Neuronal stem cell (in vitro differentiated cells): ENCODE results near the gene KIT.

Experiments
- DNase-seq: peaks from one replicate; pipeline ENCODE4 v3.0.0-alpha.2; 2013; ENCODE audit warnings: low spot score
- H2AFZ ChIP-seq: one replicate; pipeline ENCODE4 v1.6.1; 2013; ENCODE audit warnings: mild to moderate bottlenecking, low read length, inconsistent platforms
- H2AK5ac ChIP-seq: 2 replicates; pipeline ENCODE4 v1.6.1; 2013; ENCODE audit warnings: low read depth, mild to moderate bottlenecking, inconsistent platforms, low read length, moderate library complexity, mixed read lengths
- H2BK120ac ChIP-seq: 2 replicates; pipeline ENCODE4 v1.6.1; 2013; ENCODE audit warnings: low read depth, mild to moderate bottlenecking, inconsistent platforms, low read length, moderate library complexity, mixed read lengths
- H2BK12ac ChIP-seq: one replicate; pipeline ENCODE4 v1.6.1; 2013; ENCODE audit warnings: low read length, inconsistent platforms
- H2BK15ac ChIP-seq: 2 replicates; pipeline ENCODE4 v1.6.1; 2013; ENCODE audit warnings: mild to moderate bottlenecking, low read length, inconsistent platforms, mixed read lengths
- H2BK5ac ChIP-seq: one replicate; pipeline ENCODE4 v1.6.1; 2013; ENCODE audit warnings: inconsistent platforms, mild to moderate bottlenecking, low read length, moderate library complexity
- H3K14ac ChIP-seq: one replicate; pipeline ENCODE4 v1.6.1; 2013; ENCODE audit warnings: low read length, inconsistent platforms
- H3K18ac ChIP-seq: 2 replicates; pipeline ENCODE4 v1.6.1; 2013; ENCODE audit warnings: low read length, inconsistent platforms
- H3K23ac ChIP-seq: 2 replicates; pipeline ENCODE4 v1.6.1; 2013; ENCODE audit warnings: low read depth, mild to moderate bottlenecking, mixed read lengths, low read length, inconsistent platforms; ENCODE audit not compliant: poor library complexity
- H3K27ac ChIP-seq: replicated peaks from 3 replicates; pipeline ENCODE4 v1.5.1; 2013; ENCODE audit warnings: low read length, inconsistent platforms
- H3K27me3 ChIP-seq, 3 experiments: 2 replicates each; pipeline ENCODE4 v1.6.1; 2013; ENCODE audit warnings: low read length in 3 of 3, mild to moderate bottlenecking in 2 of 3, inconsistent platforms in 1 of 3, low read depth in 1 of 3, mixed read lengths in 1 of 3, moderate library complexity in 1 of 3; ENCODE audit not compliant: control insufficient read depth in 3 of 3, insufficient read depth in 3 of 3
- H3K36me3 ChIP-seq, 2 donors: replicated peaks in 1 of 2; 2 replicates each; pipeline ENCODE4 v1.6.1; 2013; ENCODE audit warnings: low read length in 2 of 2; ENCODE audit not compliant: control insufficient read depth in 2 of 2, insufficient read depth in 2 of 2
- H3K4ac ChIP-seq: 2 replicates; pipeline ENCODE4 v1.6.1; 2013; ENCODE audit warnings: inconsistent platforms, mild to moderate bottlenecking, low read length, moderate library complexity
- H3K4me1 ChIP-seq, 2 donors: 1 replicate in 1 of 2; 2 replicates in 1 of 2; pipeline ENCODE4 v1.6.1; 2013; ENCODE audit warnings: low read length in 2 of 2, low read depth in 1 of 2; ENCODE audit not compliant: control insufficient read depth in 2 of 2, insufficient read depth in 1 of 2
- H3K4me2 ChIP-seq: one replicate; pipeline ENCODE4 v1.6.1; 2013; ENCODE audit warnings: mild to moderate bottlenecking, low read length, inconsistent platforms; ENCODE audit not compliant: insufficient read depth, poor library complexity, severe bottlenecking
- H3K4me3 ChIP-seq, 2 donors: 2 replicates each; pipeline ENCODE4 v1.5.1; 2013; ENCODE audit warnings: low read length in 2 of 2, mild to moderate bottlenecking in 2 of 2, inconsistent platforms in 1 of 2, moderate library complexity in 1 of 2
- H3K79me1 ChIP-seq: one replicate; pipeline ENCODE4 v1.6.1; 2013; ENCODE audit warnings: low read depth, mild to moderate bottlenecking, inconsistent platforms, low read length, moderate library complexity
- H3K9ac ChIP-seq: one replicate; pipeline ENCODE4 v1.6.1; 2013; ENCODE audit warnings: mild to moderate bottlenecking, low read depth, low read length, inconsistent platforms; ENCODE audit not compliant: poor library complexity
- H3K9me3 ChIP-seq, 2 donors: replicated peaks in 1 of 2; 2 replicates each; pipeline versions ENCODE3 to v1.6.1; 2013; ENCODE audit warnings: low read length in 2 of 2, mild to moderate bottlenecking in 2 of 2, inconsistent platforms in 1 of 2, low read depth in 1 of 2, mixed read lengths in 1 of 2, moderate library complexity in 1 of 2; ENCODE audit not compliant: control insufficient read depth in 2 of 2, insufficient read depth in 1 of 2
- H4K8ac ChIP-seq: one replicate; pipeline ENCODE4 v1.6.1; 2013; ENCODE audit warnings: low read depth, mild to moderate bottlenecking, inconsistent platforms, low read length, moderate library complexity
- H4K91ac ChIP-seq: one replicate; pipeline ENCODE4 v1.6.1; 2013; ENCODE audit warnings: low read length, low read depth, mild to moderate bottlenecking, inconsistent platforms; ENCODE audit not compliant: poor library complexity
- WGBS, 2 donors: extraction: QIAGEN DNeasy Blood & Tissue Kit; methylation state at CpG; one replicate each; pipeline ENCODE4 v1.1.7; 2013; ENCODE audit warnings: missing lambda C conversion rate in 2 of 2, mixed read lengths in 1 of 2; ENCODE audit not compliant: insufficient read length in 2 of 2, insufficient replicate concordance in 1 of 2; ENCODE audit errors: extremely low coverage in 2 of 2; 5-methylcytosine and 5-hydroxymethylcytosine counted together

The KIT gene

DNA sequence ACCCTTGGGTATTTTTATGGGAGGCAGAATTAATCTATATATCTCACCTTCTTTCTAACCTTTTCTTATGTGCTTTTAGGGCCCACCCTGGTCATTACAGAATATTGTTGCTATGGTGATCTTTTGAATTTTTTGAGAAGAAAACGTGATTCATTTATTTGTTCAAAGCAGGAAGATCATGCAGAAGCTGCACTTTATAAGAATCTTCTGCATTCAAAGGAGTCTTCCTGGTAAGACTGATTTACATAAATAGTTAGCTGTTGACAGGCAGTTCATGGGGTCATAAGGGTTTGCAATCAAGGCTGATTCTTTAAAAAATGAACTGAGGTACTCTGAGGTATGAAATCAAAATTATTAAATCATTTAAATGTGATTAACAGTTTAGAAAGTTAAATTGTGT, 71.5 kb downstream of the KIT start:
- H3K27me3 ChIP-seq: no peaks in the 10 kb centered on the region
- no peak overlapping the region for H3K18ac ChIP-seq
- no peak overlapping the region for H2BK5ac ChIP-seq
- H2BK120ac ChIP-seq: no peak overlapping the region
- H2BK15ac ChIP-seq: no peak overlapping the region
- no peak overlapping the region for H2BK12ac ChIP-seq
- H3K23ac ChIP-seq: no peak overlapping the region
- no peak overlapping the region for H3K27ac ChIP-seq
- no CpG with 5 or more reads among the region's 1 CpG for WGBS, 2 donors
- no peaks in the 10 kb centered on the region for H3K9me3 ChIP-seq
- no peak overlapping the region for H2AK5ac ChIP-seq
- H2AFZ ChIP-seq: no peak overlapping the region
- H3K4me1 ChIP-seq: peaks cover 0 to 3% of the 10 kb centered on the region in 2 donors
- no peak overlapping the region for H3K4me2 ChIP-seq
- H3K36me3 ChIP-seq: peaks cover 0 to 1% of the 10 kb centered on the region in 2 donors
- no peak overlapping the region for H4K91ac ChIP-seq
- no peak overlapping the region for H3K4me3 ChIP-seq
- H4K8ac ChIP-seq: no peak overlapping the region
- H3K9ac ChIP-seq: no peak overlapping the region
- no peak overlapping the region for H3K4ac ChIP-seq
- no peak overlapping the region for H3K14ac ChIP-seq
- H3K79me1 ChIP-seq: no peaks in the 10 kb centered on the region
- no peak for DNase-seq

DNA sequence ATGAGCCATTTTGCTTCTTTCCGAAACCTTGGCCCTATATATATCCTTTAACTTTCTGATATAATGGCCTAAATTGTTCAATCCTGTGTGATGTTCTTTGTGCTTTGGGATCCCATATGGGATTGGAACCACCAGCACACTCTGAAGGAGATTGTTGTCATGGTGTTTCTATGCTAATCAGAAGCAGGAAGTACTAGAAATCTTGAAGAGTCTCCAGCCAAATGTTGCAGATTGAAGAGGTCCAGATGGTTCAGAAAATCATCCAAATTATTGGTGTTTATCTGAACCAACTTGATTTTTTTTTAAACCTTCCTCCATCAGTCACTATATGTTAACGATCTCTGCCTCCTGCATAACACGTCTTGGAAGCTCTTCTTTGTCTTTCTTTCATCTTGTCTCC, 72.8 kb downstream of the KIT start:
- no CpG with 5 or more reads among the region's 3 CpGs for WGBS, 2 donors
- Histone ChIP-seq H2BK12ac (no peak overlapping the region), H4K8ac (no peak overlapping the region), H3K14ac (no peak overlapping the region), H2BK15ac (no peak overlapping the region), H3K9ac (no peak overlapping the region), H3K23ac (no peak overlapping the region), H3K4ac (no peak overlapping the region), H2BK120ac (no peak overlapping the region), H3K18ac (no peak overlapping the region), H2AFZ (no peak overlapping the region), H3K4me3 (no peak overlapping the region), H3K79me1 (no peaks in the 10 kb centered on the region), H3K9me3 (no peaks in the 10 kb centered on the region), H3K27me3 (no peaks in the 10 kb centered on the region), H2BK5ac (no peak overlapping the region), H2AK5ac (no peak overlapping the region), H4K91ac (no peak overlapping the region), H3K36me3 (peaks cover 0 to 1% of the 10 kb centered on the region in 2 donors), H3K27ac (no peak overlapping the region), H3K4me1 (peaks cover 0 to 3% of the 10 kb centered on the region in 2 donors), H3K4me2 (no peak overlapping the region)
- no peak for DNase-seq

DNA sequence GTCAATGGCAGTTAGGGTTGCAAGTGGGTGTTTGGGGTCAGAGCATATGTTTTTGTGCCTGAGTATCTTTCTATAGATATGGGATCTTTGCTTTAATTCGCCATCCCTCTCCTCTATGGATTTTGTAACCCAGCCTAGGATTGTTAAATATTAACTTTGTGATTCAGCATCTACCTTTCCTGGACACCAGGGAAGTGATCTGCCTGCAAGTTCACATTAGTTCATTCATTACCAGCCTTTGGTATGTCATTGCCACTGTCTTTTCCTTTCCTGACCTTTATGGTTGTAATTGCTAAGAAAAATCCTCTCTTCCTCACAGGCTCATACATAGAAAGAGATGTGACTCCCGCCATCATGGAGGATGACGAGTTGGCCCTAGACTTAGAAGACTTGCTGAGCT, 73.8 kb downstream of the KIT start:
- H3K9ac ChIP-seq: no peak overlapping the region
- H2AK5ac ChIP-seq: no peak overlapping the region
- H3K18ac ChIP-seq: no peak overlapping the region
- H2BK15ac ChIP-seq: no peak overlapping the region
- no peak for DNase-seq
- peaks cover 0 to 3% of the 10 kb centered on the region in 2 donors for H3K4me1 ChIP-seq
- no peak overlapping the region for H4K91ac ChIP-seq
- no peak overlapping the region for H3K4me2 ChIP-seq
- no peak overlapping the region for H2BK5ac ChIP-seq
- no peak overlapping the region for H3K14ac ChIP-seq
- no peak overlapping the region for H2AFZ ChIP-seq
- peaks cover 0 to 1% of the 10 kb centered on the region in 2 donors for H3K36me3 ChIP-seq
- no peak overlapping the region for H3K23ac ChIP-seq
- H4K8ac ChIP-seq: no peak overlapping the region
- no peak overlapping the region for H3K4me3 ChIP-seq
- H3K27me3 ChIP-seq: no peaks in the 10 kb centered on the region
- no peaks in the 10 kb centered on the region for H3K79me1 ChIP-seq
- H3K9me3 ChIP-seq: no peaks in the 10 kb centered on the region
- H3K4ac ChIP-seq: no peak overlapping the region
- no peak overlapping the region for H3K27ac ChIP-seq
- no peak overlapping the region for H2BK120ac ChIP-seq
- no CpG with 5 or more reads among the region's 3 CpGs for WGBS, 2 donors
- H2BK12ac ChIP-seq: no peak overlapping the region

DNA sequence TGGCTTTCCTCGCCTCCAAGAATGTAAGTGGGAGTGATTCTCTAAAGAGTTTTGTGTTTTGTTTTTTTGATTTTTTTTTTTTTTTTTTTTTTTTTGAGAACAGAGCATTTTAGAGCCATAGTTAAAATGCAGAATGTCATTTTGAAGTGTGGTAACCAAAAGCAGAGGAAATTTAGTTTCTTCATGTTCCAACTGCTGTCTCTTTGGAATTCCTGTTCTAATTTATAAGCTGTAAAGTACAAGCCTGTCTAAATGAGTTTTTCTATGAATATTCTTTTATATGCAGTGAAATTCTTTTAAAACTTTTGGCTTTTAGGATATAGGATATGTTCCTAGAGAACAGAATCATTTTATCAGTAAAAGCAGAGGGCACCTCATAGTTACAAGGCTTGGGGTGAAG, 74.2 kb downstream of the KIT start:
- H3K4ac ChIP-seq: no peak overlapping the region
- whole genome bisulfite sequencing, 2 donors: no CpG with 5 or more reads among the region's 1 CpG
- H4K91ac ChIP-seq: no peak overlapping the region
- H3K4me1 ChIP-seq: peaks cover 0 to under 1% of the 10 kb centered on the region in 2 donors
- no peak overlapping the region for H3K23ac ChIP-seq
- no peak overlapping the region for H2BK120ac ChIP-seq
- no peaks in the 10 kb centered on the region for H3K27me3 ChIP-seq
- no peak overlapping the region for H3K14ac ChIP-seq
- no peak overlapping the region for H2AFZ ChIP-seq
- H2AK5ac ChIP-seq: no peak overlapping the region
- no peak overlapping the region for H2BK12ac ChIP-seq
- H3K27ac ChIP-seq: no peak overlapping the region
- no peak overlapping the region for H3K4me2 ChIP-seq
- H3K9me3 ChIP-seq: no peaks in the 10 kb centered on the region
- H2BK15ac ChIP-seq: no peak overlapping the region
- H3K36me3 ChIP-seq: peaks cover 0 to 1% of the 10 kb centered on the region in 2 donors
- H4K8ac ChIP-seq: no peak overlapping the region
- no peak overlapping the region for H3K18ac ChIP-seq
- DNase-seq: no peak
- H2BK5ac ChIP-seq: no peak overlapping the region
- H3K4me3 ChIP-seq: no peak overlapping the region
- no peak overlapping the region for H3K9ac ChIP-seq
- no peaks in the 10 kb centered on the region for H3K79me1 ChIP-seq
